MCF 10A (cell line): Measurements from ENCODE around the gene SNX21. TPM values are rescaled to one million over a fixed set of nuclear protein-coding genes. Genes with fewer than 3 reads are reported as not detected.

Experiments used
- BruUV-seq: library from RNA; stranded (reverse); fragments of 400-500 nt; replicated peaks from 2 replicates; lab custom pipeline; 2021; lab: Mats Ljungman, UMichigan
- CTCF ChIA-PET: fragments of 300-600 bp; sonication (Branson Sonifier 250); formaldehyde crosslinking; extraction: SDS; loops from one replicate; lab custom pipeline; 2021; ENCODE audit warnings: antibody characterized with exemption, inconsistent platforms; lab: Yijun Ruan, JAX
- POLR2A ChIA-PET: fragments of 300-600, 350-650 bp; sonication (Branson Sonifier 250); formaldehyde crosslinking; extraction: SDS; loops from one replicate; lab custom pipeline; 2020; ENCODE audit warnings: antibody characterized with exemption, inconsistent platforms; lab: Yijun Ruan, JAX
- DNase-seq: peaks from one replicate; pipeline ENCODE4 v3.0.0-alpha.2; 2018; ENCODE audit not compliant: unreplicated experiment
- H3K27ac Mint-ChIP-seq: one replicate; pipeline ENCODE4 v1.8.0; 2022; ENCODE audit warnings: mild to moderate bottlenecking, low read depth, mixed read lengths; ENCODE audit not compliant: unreplicated experiment
- H3K27me3 Mint-ChIP-seq: one replicate; pipeline ENCODE4 v1.8.0; 2022; ENCODE audit warnings: mixed read lengths; ENCODE audit not compliant: insufficient read depth, unreplicated experiment
- H3K36me3 Mint-ChIP-seq: one replicate; pipeline ENCODE4 v1.8.0; 2022; ENCODE audit warnings: mild to moderate bottlenecking, moderate library complexity, mixed read lengths; ENCODE audit not compliant: insufficient read depth, unreplicated experiment
- H3K4me1 Mint-ChIP-seq: one replicate; pipeline ENCODE4 v1.8.0; 2022; ENCODE audit warnings: mixed read lengths; ENCODE audit not compliant: insufficient read depth, unreplicated experiment
- H3K4me3 Mint-ChIP-seq: one replicate; pipeline ENCODE4 v1.8.0; 2022; ENCODE audit warnings: mild to moderate bottlenecking, moderate library complexity, mixed read lengths; ENCODE audit not compliant: unreplicated experiment
- H3K9me3 Mint-ChIP-seq: one replicate; pipeline ENCODE4 v1.8.0; 2022; ENCODE audit warnings: mixed read lengths; ENCODE audit not compliant: unreplicated experiment
- intact Hi-C: fragments of 100-400 bp; cut with micrococcal nuclease; formaldehyde crosslinking; loops from 2 replicates; pipeline ENCODE4 v1.14.1; 2022
- total RNA-seq: library from RNA; stranded (reverse); gene quantifications from 2 replicates; pipeline ENCODE4 v1.2.3, GENCODE V29; 2022
- TF ChIP-seq, protein P1 (sequence below): fragments of 200-600 bp; IDR thresholded peaks from one replicate; pipeline ENCODE4 v1.8.0; 2022; ENCODE audit warnings: antibody characterized with exemption, mild to moderate bottlenecking; ENCODE audit not compliant: unreplicated experiment

Gene SNX21
- total RNA-seq, 1 experiment from 2014 or later, result 8.5 TPM

DNA sequence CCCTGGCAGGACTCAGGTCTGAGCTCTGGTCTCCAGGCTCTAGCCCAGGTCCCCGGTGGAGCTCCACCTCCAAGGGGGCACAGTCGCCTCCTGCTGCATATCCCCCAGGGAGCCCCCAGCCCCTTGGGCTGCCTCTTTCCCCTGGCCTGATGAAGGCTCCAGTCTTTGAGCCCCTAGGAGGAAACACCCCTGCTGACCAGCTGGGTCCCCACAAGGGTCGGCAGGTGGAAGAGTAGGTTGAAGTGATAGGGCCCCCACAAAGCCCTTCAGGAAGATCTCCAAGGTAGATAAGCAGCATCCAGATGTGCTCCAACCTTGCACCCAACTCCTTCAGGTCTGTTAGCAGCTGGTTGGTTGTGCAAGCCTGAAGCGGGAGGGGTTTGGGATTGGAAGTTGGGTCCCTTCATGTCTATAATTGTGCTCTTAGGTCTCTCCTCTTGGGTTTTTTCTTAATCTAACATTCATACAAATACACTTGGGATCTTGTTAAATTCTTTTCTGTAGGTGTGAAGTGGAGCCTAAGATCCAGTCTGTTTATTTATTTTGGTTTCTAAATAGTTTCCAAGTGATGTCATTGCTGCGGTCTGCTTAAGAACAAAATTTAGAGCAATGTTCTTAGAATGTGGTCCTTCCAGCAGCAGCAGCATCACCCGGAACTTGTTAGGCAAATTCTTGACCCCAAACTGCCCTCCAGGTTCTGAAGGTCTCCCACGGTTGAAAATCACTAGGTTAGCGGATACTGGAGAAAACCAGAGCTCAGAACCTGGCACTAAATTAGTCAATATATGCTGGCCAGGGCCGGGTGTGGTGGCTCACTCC, 16.0 kb upstream of the SNX21 start:
- CTCF ChIA-PET, result interaction anchor here (0.6 to 2.1 kb wide), 4 partner anchors 18 to 605 kb away, joined by 3 to 7 read pairs (median 4); no protein-coding TSS in a partner anchor
- TF ChIP-seq, protein P1, sequence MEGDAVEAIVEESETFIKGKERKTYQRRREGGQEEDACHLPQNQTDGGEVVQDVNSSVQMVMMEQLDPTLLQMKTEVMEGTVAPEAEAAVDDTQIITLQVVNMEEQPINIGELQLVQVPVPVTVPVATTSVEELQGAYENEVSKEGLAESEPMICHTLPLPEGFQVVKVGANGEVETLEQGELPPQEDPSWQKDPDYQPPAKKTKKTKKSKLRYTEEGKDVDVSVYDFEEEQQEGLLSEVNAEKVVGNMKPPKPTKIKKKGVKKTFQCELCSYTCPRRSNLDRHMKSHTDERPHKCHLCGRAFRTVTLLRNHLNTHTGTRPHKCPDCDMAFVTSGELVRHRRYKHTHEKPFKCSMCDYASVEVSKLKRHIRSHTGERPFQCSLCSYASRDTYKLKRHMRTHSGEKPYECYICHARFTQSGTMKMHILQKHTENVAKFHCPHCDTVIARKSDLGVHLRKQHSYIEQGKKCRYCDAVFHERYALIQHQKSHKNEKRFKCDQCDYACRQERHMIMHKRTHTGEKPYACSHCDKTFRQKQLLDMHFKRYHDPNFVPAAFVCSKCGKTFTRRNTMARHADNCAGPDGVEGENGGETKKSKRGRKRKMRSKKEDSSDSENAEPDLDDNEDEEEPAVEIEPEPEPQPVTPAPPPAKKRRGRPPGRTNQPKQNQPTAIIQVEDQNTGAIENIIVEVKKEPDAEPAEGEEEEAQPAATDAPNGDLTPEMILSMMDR, result no peak
- POLR2A ChIA-PET, result interaction anchor here (0.9 to 3.6 kb wide), 9 partner anchors 9 to 757 kb away, joined by 3 to 21 read pairs (median 4); partner anchors contain the start of genes PCIF1, SNX21, SYS1 and ZSWIM1
- Mint-ChIP-seq H3K36me3 (no peaks in the 10 kb centered on the region), H3K9me3 (no peaks in the 10 kb centered on the region), H3K27me3 (peaks cover 10% of the 10 kb centered on the region), H3K4me1 (peaks cover 35% of the 10 kb centered on the region), H3K4me3 (peak overlapping the region; percentile 33), H3K27ac (peak overlapping the region; percentile 81)
- no TSS peak for BruUV-seq
- intact Hi-C loops, result no loop called here
- peak; percentile 42 for DNase-seq

DNA sequence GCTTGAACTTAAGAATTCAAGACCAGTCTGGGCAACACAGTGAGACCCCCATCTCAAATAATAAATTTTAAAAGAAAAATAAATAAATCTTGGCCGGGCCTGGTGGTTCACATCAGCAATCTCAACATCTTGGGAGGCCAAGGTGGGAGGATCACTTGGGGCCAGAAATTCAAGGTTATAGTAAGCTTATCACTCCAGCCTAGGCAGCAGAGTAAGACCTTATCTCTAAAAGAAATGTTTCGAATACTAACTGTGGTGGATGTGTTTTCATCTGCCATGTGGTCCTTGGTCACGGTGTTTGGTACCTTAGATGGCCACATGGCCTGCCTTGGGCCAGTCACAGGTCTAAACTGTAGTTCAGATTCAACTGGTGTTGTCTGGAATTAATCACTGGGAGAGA, 15.4 kb upstream of the SNX21 start:
- H3K9me3 Mint-ChIP-seq, result no peaks in the 10 kb centered on the region
- POLR2A ChIA-PET, result interaction anchor here (1.0 to 3.6 kb wide), 4 partner anchors 13 to 757 kb away, joined by 3 to 21 read pairs (median 4); partner anchors contain the start of genes PCIF1 and SNX21

DNA sequence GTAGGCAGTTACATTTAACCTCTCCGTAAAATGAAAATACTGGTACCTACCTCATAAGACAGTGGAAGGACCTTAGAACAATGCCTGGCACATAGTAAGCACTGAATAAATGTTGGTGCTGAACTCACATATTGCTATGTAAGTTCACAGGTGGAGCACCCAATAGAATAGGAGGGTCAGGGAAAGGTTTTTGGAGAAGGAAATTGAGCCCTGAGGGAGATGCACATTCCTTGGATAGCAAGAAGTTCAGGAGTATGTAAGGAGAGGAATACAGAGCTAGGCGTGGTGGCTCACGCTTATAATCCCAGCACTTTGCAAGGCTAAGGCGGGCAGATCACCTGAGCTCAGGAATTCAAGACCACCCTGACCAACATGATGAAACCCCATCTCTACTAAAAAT, 14.1 kb upstream of the SNX21 start:
- peaks cover 24% of the 10 kb centered on the region for H3K4me1 Mint-ChIP-seq
- intact Hi-C loops, result no loop called here
- H3K36me3 Mint-ChIP-seq, result no peaks in the 10 kb centered on the region
- DNase-seq, result no peak
- H3K27ac Mint-ChIP-seq, result no peak overlapping the region
- ChIA-PET POLR2A (interaction anchor here (1.1 to 3.6 kb wide), 3 partner anchors 14 to 759 kb away, joined by 3 to 21 read pairs (median 3); partner anchors contain the start of gene SNX21), CTCF (interaction anchor here (0.6 kb wide), 1 partner anchor 29 kb away, joined by 3 read pairs; no protein-coding TSS in a partner anchor)
- no peaks in the 10 kb centered on the region for H3K9me3 Mint-ChIP-seq
- no TSS peak for BruUV-seq
- TF ChIP-seq, protein P1, result no peak
- no peak overlapping the region for H3K4me3 Mint-ChIP-seq
- H3K27me3 Mint-ChIP-seq, result peaks cover 10% of the 10 kb centered on the region

More for the DNA sequence above, 15.4 kb upstream of the SNX21 start:
- Mint-ChIP-seq H3K4me3 (no peak overlapping the region), H3K4me1 (peaks cover 30% of the 10 kb centered on the region), H3K27me3 (peaks cover 10% of the 10 kb centered on the region), H3K27ac (no peak overlapping the region), H3K36me3 (no peaks in the 10 kb centered on the region)
- BruUV-seq, result no TSS peak
- no peak for DNase-seq
- CTCF ChIA-PET, result interaction anchor here (0.6 to 0.7 kb wide), 2 partner anchors 500 to 605 kb away, joined by 3 read pairs; no protein-coding TSS in a partner anchor
- TF ChIP-seq, protein P1, result no peak
- intact Hi-C loops, result no loop called here

DNA sequence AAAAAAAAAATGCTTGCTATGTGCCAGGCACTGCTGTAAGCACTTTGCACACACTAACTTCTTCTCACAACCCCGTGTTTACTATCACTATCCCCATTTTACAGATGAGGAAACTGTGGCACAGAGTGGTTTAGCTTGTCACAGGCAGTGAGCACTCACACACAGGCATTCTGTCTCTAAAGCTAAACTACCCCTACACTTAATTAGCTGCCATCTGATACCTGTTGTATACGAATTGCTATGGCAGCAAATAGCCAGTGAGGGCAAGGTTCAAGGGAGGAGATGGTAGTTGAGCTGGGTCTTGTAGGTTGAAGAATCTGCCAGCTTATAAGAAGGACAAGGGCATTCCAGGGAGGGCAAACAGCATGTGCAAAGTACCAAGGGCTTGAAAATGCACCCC, 11.7 kb upstream of the SNX21 start:
- intact Hi-C loops, result no loop called here
- Mint-ChIP-seq H3K4me1 (peaks cover 12% of the 10 kb centered on the region), H3K9me3 (no peaks in the 10 kb centered on the region), H3K27ac (no peak overlapping the region), H3K4me3 (no peak overlapping the region), H3K27me3 (peaks cover 10% of the 10 kb centered on the region), H3K36me3 (no peaks in the 10 kb centered on the region)
- TF ChIP-seq, protein P1, result no peak
- DNase-seq, result no peak
- CTCF ChIA-PET, result interaction anchor here (0.6 to 1.6 kb wide), 6 partner anchors 8 to 141 kb away, joined by 3 to 10 read pairs (median 3); no protein-coding TSS in a partner anchor
- no TSS peak for BruUV-seq
- POLR2A ChIA-PET, result interaction anchor here (0.7 to 1.9 kb wide), 3 partner anchors 12 to 113 kb away, joined by 3 to 9 read pairs (median 3); partner anchors contain the start of genes PCIF1 and SNX21
